Ishikawa (cell line): ENCODE measurements around the gene COMMD1.

ENCODE experiments used
- CEBPB ChIP-seq: IDR thresholded peaks from 2 replicates; pipeline ENCODE4 v1.6.1; 2012
- CREB1 ChIP-seq: IDR thresholded peaks from 2 replicates; pipeline ENCODE4 v1.6.1; 2012; ENCODE audit warnings: low read depth
- EGR1 ChIP-seq: IDR thresholded peaks from 2 replicates; pipeline ENCODE4 v1.6.1; 2012
- EP300 ChIP-seq: IDR thresholded peaks from 2 replicates; pipeline ENCODE4 v1.6.1; 2012; ENCODE audit warnings: borderline replicate concordance
- MAX ChIP-seq: IDR thresholded peaks from 2 replicates; pipeline ENCODE4 v1.6.1; 2012
- RAD21 ChIP-seq: IDR thresholded peaks from 2 replicates; pipeline ENCODE4 v1.6.1; 2012; ENCODE audit warnings: low read depth
- TAF1 ChIP-seq: IDR thresholded peaks from 2 replicates; pipeline ENCODE4 v1.6.1; 2012; ENCODE audit warnings: low read depth, mild to moderate bottlenecking
- USF1 ChIP-seq: IDR thresholded peaks from 2 replicates; pipeline ENCODE4 v1.6.1; 2012
- YY1 ChIP-seq: IDR thresholded peaks from 2 replicates; pipeline ENCODE4 v1.6.1; 2012; ENCODE audit warnings: low read depth
- ZBTB7A ChIP-seq: IDR thresholded peaks from 2 replicates; pipeline ENCODE4 v1.6.1; 2012; ENCODE audit warnings: low read depth

GRCh38 chr2:61920548-61920947 is 15.1 kb downstream of the COMMD1 start:
- TF ChIP-seq TAF1 (no peak), YY1 (no peak), RAD21 (no peak), MAX (no peak), EGR1 (no peak), EP300 (no peak), CREB1 (no peak), CEBPB (no peak), ZBTB7A (no peak), USF1 (no peak)
